ENCODE measurements around the gene HDHD5.

HDHD5 gene

DNA sequence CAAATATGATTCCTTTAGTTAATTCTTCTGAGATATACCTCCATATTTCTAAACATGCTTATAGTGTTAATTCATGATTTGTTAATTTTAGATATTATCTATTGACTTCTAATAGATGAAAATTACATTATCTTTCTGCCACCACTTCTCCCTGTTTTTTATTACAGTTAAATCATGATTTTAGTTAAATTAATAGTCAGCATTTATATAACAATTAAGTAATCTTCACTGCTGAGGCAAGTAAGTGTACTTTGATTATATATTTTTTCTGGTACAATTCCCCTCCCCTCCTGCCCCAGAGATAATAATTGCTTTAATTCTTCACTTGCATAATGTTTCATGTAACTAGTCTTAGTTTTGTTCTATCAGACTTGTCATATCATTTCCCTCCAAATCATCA, 68.5 kb downstream of the HDHD5 start:
- H3K4me3 ChIP-seq (ENCODE audit: low read depth, low read length) = no peak overlapping the region
- no peak for DNase-seq (ENCODE audit: low read depth)

Data from skeletal muscle cell (primary cell).